NCI-H146 (cell line): ENCODE data around the gene CYB5R2.
"Not testable (repeated sequence)": the region's sequence is repeated elsewhere in the genome, so short reads cannot be mapped to it uniquely, and the experiment has no call there.

ENCODE experiments used
- DNase-seq: peaks from one replicate; lab custom pipeline; 2025; lab: John Stamatoyannopoulos, UW

CYB5R2 gene

GRCh38 chr11:7668911-7669310 is 4.4 kb downstream of the CYB5R2 start:
- no peak for DNase-seq

GRCh38 chr11:7668464-7668863 is 4.8 kb downstream of the CYB5R2 start:
- no peak for DNase-seq

- DNase-seq = no peak
Measured at GRCh38 chr11:7667460-7667859, 5.8 kb downstream of the CYB5R2 start.

GRCh38 chr11:7666292-7666866 is 6.9 kb downstream of the CYB5R2 start:
- no peak for DNase-seq

- peak; percentile 48 for DNase-seq
Measured at GRCh38 chr11:7665473-7666291, 7.6 kb downstream of the CYB5R2 start.

- DNase-seq = no peak
Measured at GRCh38 chr11:7664867-7665266, 8.4 kb downstream of the CYB5R2 start.

DNA sequence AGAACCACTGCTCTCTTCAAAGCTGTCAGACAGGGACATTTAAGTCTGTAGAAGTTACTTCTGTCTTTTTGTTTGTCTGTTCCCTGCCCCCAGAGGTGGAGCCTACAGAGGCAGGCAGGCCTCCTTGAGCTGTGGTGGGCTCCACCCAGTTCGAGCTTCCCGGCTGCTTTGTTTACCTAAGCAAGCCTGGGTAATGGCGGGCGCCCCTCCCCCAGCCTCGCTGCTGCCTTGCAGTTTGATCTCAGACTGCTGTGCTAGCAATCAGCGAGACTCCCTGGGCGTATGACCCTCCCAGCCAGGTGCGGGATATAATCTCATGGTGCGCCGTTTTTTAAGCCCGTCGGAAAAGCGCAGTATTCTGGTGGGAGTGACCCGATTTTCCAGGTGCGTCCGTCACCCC is 9.8 kb downstream of the CYB5R2 start:
- DNase-seq = not testable (repeated sequence)

DNA sequence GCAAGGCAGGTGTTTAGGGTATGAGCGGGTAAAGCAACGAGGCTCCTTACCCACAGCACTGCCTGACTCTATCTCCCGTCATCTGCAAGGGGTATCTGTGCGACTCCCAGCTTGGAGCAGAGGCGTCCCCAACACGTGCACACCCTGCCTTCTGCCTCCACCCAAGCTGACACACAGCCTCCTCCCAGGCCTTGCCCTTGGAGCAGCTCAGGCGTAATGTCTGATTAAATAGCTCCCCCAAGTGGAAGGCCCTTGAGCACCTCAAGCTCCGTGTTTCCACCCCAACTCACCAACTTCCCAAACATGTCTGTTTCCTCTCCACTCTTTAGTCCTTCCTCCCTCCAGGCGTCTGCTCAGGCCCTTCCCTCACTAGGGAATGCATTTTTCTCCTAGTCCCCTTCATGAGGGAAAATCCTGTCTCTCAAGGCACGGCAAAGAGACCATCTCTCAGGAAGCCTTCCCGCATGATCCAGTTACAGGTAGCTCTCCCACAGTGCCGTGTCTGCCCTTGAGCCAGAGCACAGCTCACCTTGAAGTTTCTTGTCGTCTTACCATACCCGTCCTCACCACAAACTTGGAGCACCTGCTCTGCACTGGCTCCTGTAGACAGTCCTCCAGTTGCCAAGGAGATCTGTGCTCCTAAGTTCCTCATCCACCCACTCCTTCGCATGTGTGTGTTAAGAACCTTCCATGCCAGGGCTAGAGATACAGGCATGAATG is 15.8 kb downstream of the CYB5R2 start:
- DNase-seq = no peak

- DNase-seq = no peak
Measured at GRCh38 chr11:7656704-7657103, 16.6 kb downstream of the CYB5R2 start.

DNA sequence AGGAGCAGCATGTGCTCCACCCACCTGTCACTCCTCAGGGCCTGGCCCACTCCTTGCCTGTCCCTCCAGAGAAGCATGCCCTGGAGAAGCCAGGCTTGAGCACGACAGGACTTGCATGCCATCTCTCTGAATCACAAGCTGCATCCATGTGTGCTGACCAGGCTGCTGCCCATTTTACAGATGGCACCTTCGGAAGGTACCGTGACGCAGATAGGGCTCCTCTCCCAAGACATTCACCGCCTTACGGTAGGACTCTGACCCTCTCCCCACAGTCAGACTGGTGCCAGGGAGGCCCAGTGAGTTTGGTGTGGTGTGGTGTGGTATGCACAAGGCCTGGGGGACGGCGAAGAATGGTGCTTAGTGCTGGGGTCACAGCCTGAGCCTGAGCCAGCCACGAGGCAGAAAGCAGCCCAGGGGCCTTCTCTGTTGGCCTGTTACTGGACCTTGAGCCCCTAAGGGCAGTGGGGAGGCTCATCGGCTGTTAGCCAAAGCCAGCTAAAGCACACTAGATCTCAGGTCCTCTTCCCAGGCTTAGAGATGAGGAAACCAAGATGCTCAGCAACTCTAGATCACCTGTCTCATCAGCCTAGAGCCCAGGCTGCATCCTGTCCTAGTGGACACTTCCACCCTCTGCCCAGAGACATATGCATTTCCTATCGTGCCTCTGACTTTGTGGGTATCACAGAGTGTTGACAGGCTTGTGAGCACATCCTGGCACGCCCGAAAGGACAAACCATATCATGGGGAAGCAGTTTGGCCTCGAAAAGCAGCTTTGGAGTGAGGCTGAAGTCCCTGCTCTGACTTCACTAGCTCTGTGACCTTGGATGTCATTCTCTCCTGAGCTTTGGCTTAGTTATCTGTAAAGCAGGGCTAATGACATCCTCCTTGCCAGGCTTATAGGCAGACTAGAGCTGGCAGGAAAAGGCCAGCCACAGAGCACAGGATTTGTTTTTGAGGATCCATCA is 17.8 kb downstream of the CYB5R2 start:
- no peak for DNase-seq

- DNase-seq = no peak
Measured at GRCh38 chr11:7654195-7654705, 19.1 kb downstream of the CYB5R2 start.

DNA sequence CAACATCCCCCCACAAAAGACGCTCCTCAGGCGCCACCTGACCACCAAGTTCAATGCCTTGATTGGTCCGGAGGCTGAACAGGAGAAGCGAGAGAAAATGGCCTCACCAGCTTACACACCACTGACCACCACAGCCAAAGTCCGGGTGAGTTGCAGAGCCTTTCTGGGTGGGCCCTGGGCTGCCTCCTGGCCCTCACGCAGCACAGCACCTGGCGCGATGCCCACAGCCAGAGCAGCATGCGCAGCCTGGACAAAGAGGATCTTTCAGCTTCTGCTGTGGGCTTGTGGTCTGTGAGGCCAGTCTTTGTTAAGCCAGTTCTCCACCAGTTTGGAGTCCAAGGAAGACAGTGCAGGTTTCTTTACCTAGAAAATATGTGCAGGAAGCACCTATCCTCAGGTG is 21.6 kb downstream of the CYB5R2 start:
- no peak for DNase-seq

GRCh38 chr11:7651140-7651551 is 22.2 kb downstream of the CYB5R2 start:
- DNase-seq = no peak

- DNase-seq = no peak
Measured at GRCh38 chr11:7648264-7648663, 25.0 kb downstream of the CYB5R2 start.

GRCh38 chr11:7646866-7647265 is 26.4 kb downstream of the CYB5R2 start:
- DNase-seq = no peak

GRCh38 chr11:7645206-7645605 is 28.1 kb downstream of the CYB5R2 start:
- no peak for DNase-seq

DNA sequence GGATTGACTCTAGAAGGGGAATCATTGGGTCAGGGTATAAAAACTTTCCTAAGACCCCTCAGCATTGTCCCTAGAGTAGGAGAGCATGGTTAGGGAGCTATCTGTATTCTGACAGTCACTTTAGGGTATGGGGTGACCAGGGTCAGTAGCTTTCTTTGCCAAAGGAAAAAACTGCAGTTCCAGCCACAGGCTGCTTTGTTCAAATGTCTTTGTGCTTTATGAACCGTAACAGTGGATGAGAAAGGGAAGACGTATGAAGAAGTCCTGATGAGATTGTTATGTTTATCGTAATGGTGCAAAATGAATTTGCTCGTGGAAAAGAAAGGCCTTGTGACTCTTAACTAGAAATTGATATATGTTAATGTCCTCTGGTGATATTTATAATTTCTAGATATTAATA is 30.0 kb downstream of the CYB5R2 start:
- no peak for DNase-seq

- no peak for DNase-seq
Measured at GRCh38 chr11:7642747-7643146, 30.6 kb downstream of the CYB5R2 start.

GRCh38 chr11:7640816-7641215 is 32.5 kb downstream of the CYB5R2 start:
- DNase-seq = no peak

- DNase-seq = peak; percentile 1
Measured at GRCh38 chr11:7639643-7640025, 33.7 kb downstream of the CYB5R2 start.

DNA sequence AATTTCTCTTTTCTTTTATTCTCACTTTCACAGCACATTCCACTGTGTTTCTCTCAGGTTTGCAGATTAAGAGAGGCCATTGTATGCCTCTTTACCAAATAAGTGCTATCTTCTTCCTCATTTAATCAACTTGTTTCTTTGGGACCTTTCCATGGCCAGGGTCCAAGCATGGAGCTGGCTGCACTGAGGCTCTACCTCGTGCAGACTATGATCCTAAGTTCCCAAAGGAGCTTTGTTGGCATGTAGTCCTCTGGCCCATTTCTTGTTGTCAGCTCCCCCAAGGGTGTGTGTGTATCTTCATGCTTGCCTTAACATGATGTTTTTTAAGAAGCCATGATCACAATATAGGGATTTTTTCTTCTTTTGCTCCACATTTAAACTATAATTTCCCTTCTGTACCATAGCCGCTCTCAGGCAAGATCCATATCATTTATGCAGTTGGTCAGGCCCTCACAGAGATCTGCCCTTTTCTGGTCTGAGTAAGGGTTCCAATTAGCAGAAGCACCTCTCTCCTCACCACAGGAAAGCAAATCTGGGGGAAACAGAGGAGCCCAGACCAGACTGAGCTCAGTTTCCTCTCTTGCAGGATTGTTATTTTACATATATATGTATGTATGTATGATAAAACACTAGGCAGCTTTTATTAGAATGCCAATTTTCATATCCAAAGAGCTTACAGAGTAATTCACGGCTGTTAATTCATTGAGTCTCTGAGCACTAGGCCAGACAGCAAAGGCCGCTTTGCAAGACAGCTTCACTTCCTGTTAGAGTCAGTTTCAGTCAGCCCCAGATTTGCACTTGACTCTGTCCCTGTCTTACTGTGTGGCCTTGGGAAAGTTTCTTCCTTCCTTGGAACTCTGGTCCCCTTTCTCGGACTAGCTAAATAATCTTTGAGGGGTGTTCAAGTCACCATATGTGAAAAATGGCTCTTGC is 34.3 kb downstream of the CYB5R2 start:
- DNase-seq = no peak
